ENCODE results near the gene LGALS7B. TPM values are rescaled to one million over a fixed set of nuclear protein-coding genes. Genes with fewer than 3 reads are reported as not detected.
A peak's percentile ranks its signal among the peaks of the same experiment; 100 is the strongest.

LGALS7B gene
- total and polyA plus RNA-seq, 2 experiments from 2014 or later = 2.4 to 6.6 TPM

GRCh38 chr19:38792250-38793111 lies 3.5 kb downstream of the LGALS7B start:
- peak overlapping the region; percentile 79 for H3K4me2 ChIP-seq
- Mint-ChIP-seq H3K9me3 (peaks cover 7% of the 10 kb centered on the region; the same call in 2 of the 3 replicates), H3K4me1 (peaks cover 4% of the 10 kb centered on the region), H3K4me3 (peak overlapping the region; percentile 50), H3K27me3 (ENCODE audit: insufficient read depth, low read depth, poor library complexity) (peaks cover 16% of the 10 kb centered on the region), H3K36me3 (ENCODE audit: low read depth) (no peaks in the 10 kb centered on the region), H3K27ac (no peak overlapping the region)
- no peaks in the 10 kb centered on the region for H3F3A ChIP-seq (replicated peaks; ENCODE audit: low read depth)
- H3K79me2 ChIP-seq (replicated peaks; ENCODE audit: insufficient read depth) = no peaks in the 10 kb centered on the region
- TF ChIP-seq POLR2AphosphoS5 (IDR thresholded peaks at IDR 0.05; ENCODE audit: low read depth) = peak; percentile 68
- TF ChIP-seq, protein P1, sequence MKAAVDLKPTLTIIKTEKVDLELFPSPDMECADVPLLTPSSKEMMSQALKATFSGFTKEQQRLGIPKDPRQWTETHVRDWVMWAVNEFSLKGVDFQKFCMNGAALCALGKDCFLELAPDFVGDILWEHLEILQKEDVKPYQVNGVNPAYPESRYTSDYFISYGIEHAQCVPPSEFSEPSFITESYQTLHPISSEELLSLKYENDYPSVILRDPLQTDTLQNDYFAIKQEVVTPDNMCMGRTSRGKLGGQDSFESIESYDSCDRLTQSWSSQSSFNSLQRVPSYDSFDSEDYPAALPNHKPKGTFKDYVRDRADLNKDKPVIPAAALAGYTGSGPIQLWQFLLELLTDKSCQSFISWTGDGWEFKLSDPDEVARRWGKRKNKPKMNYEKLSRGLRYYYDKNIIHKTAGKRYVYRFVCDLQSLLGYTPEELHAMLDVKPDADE (IDR thresholded peaks at IDR 0.05) = no peak
- no peak for TF ChIP-seq ZNF462 (CRISPR knock-in tag; IDR thresholded peaks at IDR 0.05)
- TF ChIP-seq, protein P2, sequence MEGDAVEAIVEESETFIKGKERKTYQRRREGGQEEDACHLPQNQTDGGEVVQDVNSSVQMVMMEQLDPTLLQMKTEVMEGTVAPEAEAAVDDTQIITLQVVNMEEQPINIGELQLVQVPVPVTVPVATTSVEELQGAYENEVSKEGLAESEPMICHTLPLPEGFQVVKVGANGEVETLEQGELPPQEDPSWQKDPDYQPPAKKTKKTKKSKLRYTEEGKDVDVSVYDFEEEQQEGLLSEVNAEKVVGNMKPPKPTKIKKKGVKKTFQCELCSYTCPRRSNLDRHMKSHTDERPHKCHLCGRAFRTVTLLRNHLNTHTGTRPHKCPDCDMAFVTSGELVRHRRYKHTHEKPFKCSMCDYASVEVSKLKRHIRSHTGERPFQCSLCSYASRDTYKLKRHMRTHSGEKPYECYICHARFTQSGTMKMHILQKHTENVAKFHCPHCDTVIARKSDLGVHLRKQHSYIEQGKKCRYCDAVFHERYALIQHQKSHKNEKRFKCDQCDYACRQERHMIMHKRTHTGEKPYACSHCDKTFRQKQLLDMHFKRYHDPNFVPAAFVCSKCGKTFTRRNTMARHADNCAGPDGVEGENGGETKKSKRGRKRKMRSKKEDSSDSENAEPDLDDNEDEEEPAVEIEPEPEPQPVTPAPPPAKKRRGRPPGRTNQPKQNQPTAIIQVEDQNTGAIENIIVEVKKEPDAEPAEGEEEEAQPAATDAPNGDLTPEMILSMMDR (conservative IDR thresholded peaks at IDR 0.05; ENCODE audit: low read depth in 2 of 2) = peak; percentile 43 to 49
- TF ChIP-seq NANOG (IDR thresholded peaks at IDR 0.05; ENCODE audit: borderline replicate concordance) = no peak
- no peak for TF ChIP-seq CREB1 (CRISPR knock-in tag; IDR thresholded peaks at IDR 0.05; ENCODE audit: low read depth)
- TF ChIP-seq, protein P3, sequence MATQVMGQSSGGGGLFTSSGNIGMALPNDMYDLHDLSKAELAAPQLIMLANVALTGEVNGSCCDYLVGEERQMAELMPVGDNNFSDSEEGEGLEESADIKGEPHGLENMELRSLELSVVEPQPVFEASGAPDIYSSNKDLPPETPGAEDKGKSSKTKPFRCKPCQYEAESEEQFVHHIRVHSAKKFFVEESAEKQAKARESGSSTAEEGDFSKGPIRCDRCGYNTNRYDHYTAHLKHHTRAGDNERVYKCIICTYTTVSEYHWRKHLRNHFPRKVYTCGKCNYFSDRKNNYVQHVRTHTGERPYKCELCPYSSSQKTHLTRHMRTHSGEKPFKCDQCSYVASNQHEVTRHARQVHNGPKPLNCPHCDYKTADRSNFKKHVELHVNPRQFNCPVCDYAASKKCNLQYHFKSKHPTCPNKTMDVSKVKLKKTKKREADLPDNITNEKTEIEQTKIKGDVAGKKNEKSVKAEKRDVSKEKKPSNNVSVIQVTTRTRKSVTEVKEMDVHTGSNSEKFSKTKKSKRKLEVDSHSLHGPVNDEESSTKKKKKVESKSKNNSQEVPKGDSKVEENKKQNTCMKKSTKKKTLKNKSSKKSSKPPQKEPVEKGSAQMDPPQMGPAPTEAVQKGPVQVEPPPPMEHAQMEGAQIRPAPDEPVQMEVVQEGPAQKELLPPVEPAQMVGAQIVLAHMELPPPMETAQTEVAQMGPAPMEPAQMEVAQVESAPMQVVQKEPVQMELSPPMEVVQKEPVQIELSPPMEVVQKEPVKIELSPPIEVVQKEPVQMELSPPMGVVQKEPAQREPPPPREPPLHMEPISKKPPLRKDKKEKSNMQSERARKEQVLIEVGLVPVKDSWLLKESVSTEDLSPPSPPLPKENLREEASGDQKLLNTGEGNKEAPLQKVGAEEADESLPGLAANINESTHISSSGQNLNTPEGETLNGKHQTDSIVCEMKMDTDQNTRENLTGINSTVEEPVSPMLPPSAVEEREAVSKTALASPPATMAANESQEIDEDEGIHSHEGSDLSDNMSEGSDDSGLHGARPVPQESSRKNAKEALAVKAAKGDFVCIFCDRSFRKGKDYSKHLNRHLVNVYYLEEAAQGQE (IDR thresholded peaks at IDR 0.05; ENCODE audit: unreplicated experiment) = no peak
- H2AFZ ChIP-seq = peak overlapping the region; percentile 89
- DNase-seq (ENCODE audit: low spot score) = peak; percentile 93
- peaks cover 6% of the 10 kb centered on the region; the same call in 1 of the 2 replicates for H3K4me1 ChIP-seq (ENCODE audit: insufficient read depth)
- peak; percentile 71 for ATAC-seq
- peak overlapping the region; percentile 57 for H3K4me3 ChIP-seq
- no peak overlapping the region for H3K27ac ChIP-seq (ENCODE audit: low read depth)
- H3K9me2 ChIP-seq (ENCODE audit: insufficient read depth) = no peaks in the 10 kb centered on the region
- H4K20me1 ChIP-seq (replicated peaks; ENCODE audit: insufficient read depth) = no peaks in the 10 kb centered on the region
- H3K36me3 ChIP-seq (ENCODE audit: insufficient read depth) = no peaks in the 10 kb centered on the region
- H3K27me3 ChIP-seq (ENCODE audit: insufficient read depth) = peaks cover 11% of the 10 kb centered on the region; the same call in 1 of the 2 replicates
